CD4-positive, CD25-positive, alpha-beta regulatory T cell (primary cell): ENCODE measurements around the gene CDKN2B. TPM values are rescaled to one million over a fixed set of nuclear protein-coding genes. Genes with fewer than 3 reads are reported as not detected.

Experiments
- ATAC-seq, 2 donors: fragments of 150-1000 bp; cut with Tn5 transposase; one replicate each; pipeline ENCODE4 v1.10.0; 2021; ENCODE audit warnings: low read depth in 2 of 2, moderate number of reproducible peaks in 2 of 2, moderate library complexity in 1 of 2
- DNase-seq, 3 donors: peaks; one replicate each; pipeline versions ENCODE4 v3.0.0 to v3.0.0-alpha.2; 2012 to 2022; ENCODE audit warnings: mixed read lengths in 1 of 3
- H3K27ac ChIP-seq: one replicate; pipeline ENCODE4 v1.7.0; 2013; ENCODE audit warnings: mild to moderate bottlenecking, low read length; ENCODE audit not compliant: insufficient read depth, poor library complexity, severe bottlenecking
- H3K27me3 ChIP-seq: one replicate; pipeline ENCODE4 v1.7.0; 2013; ENCODE audit warnings: low read length; ENCODE audit not compliant: control insufficient read depth, insufficient read depth
- H3K36me3 ChIP-seq: one replicate; pipeline ENCODE4 v1.7.0; 2013; ENCODE audit warnings: mild to moderate bottlenecking, low read length, moderate library complexity; ENCODE audit not compliant: control insufficient read depth, insufficient read depth
- H3K4me1 ChIP-seq: 2 replicates; pipeline ENCODE4 v1.7.0; 2013; ENCODE audit warnings: mild to moderate bottlenecking, low read length; ENCODE audit not compliant: insufficient read depth, control insufficient read depth, poor library complexity, severe bottlenecking
- H3K4me3 ChIP-seq: one replicate; pipeline ENCODE4 v1.7.0; 2013; ENCODE audit warnings: low read depth, mild to moderate bottlenecking, low read length, moderate library complexity
- H3K9me3 ChIP-seq, 2 experiments: 1 replicate in 1 of 2; 2 replicates in 1 of 2; pipeline ENCODE4 v1.7.0; 2013; ENCODE audit warnings: low read length in 2 of 2, mild to moderate bottlenecking in 1 of 2, moderate library complexity in 1 of 2; ENCODE audit not compliant: control insufficient read depth in 2 of 2
- H3K27ac Mint-ChIP-seq, 3 donors: one replicate each; pipeline ENCODE4 v1.8.0; 2020 to 2022; ENCODE audit warnings: mild to moderate bottlenecking in 3 of 3, mixed read lengths in 3 of 3, moderate library complexity in 2 of 3
- H3K27me3 Mint-ChIP-seq: one replicate; pipeline ENCODE4 v1.8.0; 2022; ENCODE audit warnings: mild to moderate bottlenecking, mixed read lengths
- H3K36me3 Mint-ChIP-seq: one replicate; pipeline ENCODE4 v1.8.0; 2020; ENCODE audit warnings: mixed read lengths
- H3K4me1 Mint-ChIP-seq, 4 donors: one replicate each; pipeline ENCODE4 v1.8.0; 2020 to 2022; ENCODE audit warnings: mixed read lengths in 4 of 4, mild to moderate bottlenecking in 1 of 4
- H3K4me3 Mint-ChIP-seq, 4 donors: one replicate each; pipeline ENCODE4 v1.8.0; 2020 to 2022; ENCODE audit warnings: mild to moderate bottlenecking in 4 of 4, mixed read lengths in 4 of 4, moderate library complexity in 3 of 4
- H3K9me3 Mint-ChIP-seq, 7 donors: one replicate each; pipeline ENCODE4 v1.8.0; 2020 to 2022; ENCODE audit warnings: mixed read lengths in 7 of 7, mild to moderate bottlenecking in 3 of 7, moderate library complexity in 2 of 7
- polyA plus RNA-seq, 4 donors: library from polyadenylated mRNA; unstranded; fragments of 300-500 nt; fragmentation: Illumina TruSeq; gene quantifications; one replicate each; pipeline ENCODE4 v1.2.3, GENCODE V29; 2021
- total RNA-seq: library from RNA; stranded (reverse); gene quantifications from one replicate; pipeline ENCODE4 v1.2.3, GENCODE V29; 2022

Gene CDKN2B
- total and polyA plus RNA-seq, 5 donors from 2014 or later: 0.15 to 1.4 (median 0.37) TPM

GRCh38 chr9:22052376-22052945 is 43.4 kb upstream of the CDKN2B start:
- no peak overlapping the region for H3K4me3 ChIP-seq
- H3K27ac Mint-ChIP-seq: peak overlapping the region in 1 of 3 donors; percentile 21
- H3K36me3 Mint-ChIP-seq: no peaks in the 10 kb centered on the region
- H3K27ac ChIP-seq: no peak overlapping the region
- peak; percentile 43 to 74 for ATAC-seq
- peak overlapping the region in 1 of 4 donors; percentile 40 for H3K4me3 Mint-ChIP-seq
- no peaks in the 10 kb centered on the region for H3K9me3 Mint-ChIP-seq
- H3K9me3 ChIP-seq: no peaks in the 10 kb centered on the region
- H3K27me3 Mint-ChIP-seq: no peaks in the 10 kb centered on the region
- peak in 1 of 3 donors; percentile 74 for DNase-seq
- H3K4me1 Mint-ChIP-seq: peaks cover 19 to 30% (median 25%) of the 10 kb centered on the region in 4 donors
- H3K36me3 ChIP-seq: no peaks in the 10 kb centered on the region
- H3K4me1 ChIP-seq: peaks cover 10% of the 10 kb centered on the region
- no peaks in the 10 kb centered on the region for H3K27me3 ChIP-seq

- ATAC-seq: peak; percentile 48 to 66
- no peaks in the 10 kb centered on the region for H3K9me3 Mint-ChIP-seq
Observed at GRCh38 chr9:22050924-22051323, 41.8 kb upstream of the CDKN2B start.

GRCh38 chr9:22049411-22049810 is 40.3 kb upstream of the CDKN2B start:
- Mint-ChIP-seq H3K27ac (no peak overlapping the region), H3K4me1 (peaks cover 14 to 49% (median 34%) of the 10 kb centered on the region in 4 donors)

More at GRCh38 chr9:22050924-22051323, 41.8 kb upstream of the CDKN2B start:
- peaks cover 10% of the 10 kb centered on the region for H3K4me1 ChIP-seq
- DNase-seq: peak in 2 of 3 donors; percentile 11 to 84
- no peaks in the 10 kb centered on the region for H3K36me3 ChIP-seq
- H3K27ac ChIP-seq: no peak overlapping the region
- no peaks in the 10 kb centered on the region for H3K27me3 ChIP-seq
- no peaks in the 10 kb centered on the region for H3K9me3 ChIP-seq
- Mint-ChIP-seq H3K36me3 (no peaks in the 10 kb centered on the region), H3K27ac (peak overlapping the region; percentile 64 to 83 (median 68)), H3K4me1 (peaks cover 14 to 42% (median 30%) of the 10 kb centered on the region in 4 donors), H3K4me3 (peak overlapping the region in 2 of 4 donors; percentile 7 to 29), H3K27me3 (no peaks in the 10 kb centered on the region)
- peak overlapping the region; percentile 27 for H3K4me3 ChIP-seq

GRCh38 chr9:22047596-22047995 is 38.5 kb upstream of the CDKN2B start:
- no peaks in the 10 kb centered on the region for H3K27me3 ChIP-seq
- Mint-ChIP-seq H3K9me3 (no peaks in the 10 kb centered on the region), H3K27ac (peak overlapping the region in 1 of 3 donors; percentile 20), H3K4me3 (no peak overlapping the region), H3K4me1 (peaks cover 10 to 40% (median 25%) of the 10 kb centered on the region in 4 donors), H3K36me3 (no peaks in the 10 kb centered on the region), H3K27me3 (no peaks in the 10 kb centered on the region)
- no peak for DNase-seq
- no peak overlapping the region for H3K27ac ChIP-seq
- no peak overlapping the region for H3K4me3 ChIP-seq
- no peaks in the 10 kb centered on the region for H3K36me3 ChIP-seq
- peaks cover 10% of the 10 kb centered on the region for H3K4me1 ChIP-seq
- ATAC-seq: no peak
- H3K9me3 ChIP-seq: no peaks in the 10 kb centered on the region

More at GRCh38 chr9:22049411-22049810, 40.3 kb upstream of the CDKN2B start:
- H3K36me3 ChIP-seq: no peaks in the 10 kb centered on the region
- DNase-seq: no peak
- no peak overlapping the region for H3K4me3 ChIP-seq
- no peak overlapping the region for H3K4me3 Mint-ChIP-seq
- no peak for ATAC-seq
- H3K27ac ChIP-seq: no peak overlapping the region
- H3K36me3 Mint-ChIP-seq: no peaks in the 10 kb centered on the region
- no peaks in the 10 kb centered on the region for H3K9me3 Mint-ChIP-seq
- no peaks in the 10 kb centered on the region for H3K9me3 ChIP-seq
- peaks cover 10% of the 10 kb centered on the region for H3K4me1 ChIP-seq
- H3K27me3 ChIP-seq: no peaks in the 10 kb centered on the region
- H3K27me3 Mint-ChIP-seq: no peaks in the 10 kb centered on the region

- Histone ChIP-seq H3K27ac (no peak overlapping the region), H3K4me1 (peaks cover 5% of the 10 kb centered on the region), H3K36me3 (no peaks in the 10 kb centered on the region), H3K4me3 (no peak overlapping the region), H3K27me3 (no peaks in the 10 kb centered on the region), H3K9me3 (no peaks in the 10 kb centered on the region)
- H3K27ac Mint-ChIP-seq: no peak overlapping the region
- ATAC-seq: no peak
- DNase-seq: peak in 1 of 3 donors; percentile 35
- H3K9me3 Mint-ChIP-seq: no peaks in the 10 kb centered on the region
- H3K4me1 Mint-ChIP-seq: peaks cover 0 to 34% (median 16%) of the 10 kb centered on the region in 4 donors
- H3K36me3 Mint-ChIP-seq: no peaks in the 10 kb centered on the region
- H3K27me3 Mint-ChIP-seq: peaks cover 4% of the 10 kb centered on the region
- no peak overlapping the region for H3K4me3 Mint-ChIP-seq
Observed at GRCh38 chr9:22046243-22046885, 37.3 kb upstream of the CDKN2B start.

GRCh38 chr9:22045423-22045822 is 36.3 kb upstream of the CDKN2B start:
- H3K27me3 ChIP-seq: no peaks in the 10 kb centered on the region
- H3K9me3 ChIP-seq: no peaks in the 10 kb centered on the region
- no peaks in the 10 kb centered on the region for H3K4me1 ChIP-seq
- H3K4me3 ChIP-seq: no peak overlapping the region
- Mint-ChIP-seq H3K36me3 (no peaks in the 10 kb centered on the region), H3K27ac (no peak overlapping the region), H3K27me3 (peaks cover 9% of the 10 kb centered on the region), H3K9me3 (no peaks in the 10 kb centered on the region), H3K4me1 (peaks cover 0 to 33% (median 14%) of the 10 kb centered on the region in 4 donors), H3K4me3 (no peak overlapping the region)
- H3K27ac ChIP-seq: no peak overlapping the region
- ATAC-seq (peak; percentile 32 to 48), DNase-seq (peak in 1 of 3 donors; percentile 73)
- H3K36me3 ChIP-seq: no peaks in the 10 kb centered on the region

GRCh38 chr9:22044583-22044982 is 35.5 kb upstream of the CDKN2B start:
- Histone ChIP-seq H3K4me3 (no peak overlapping the region), H3K27me3 (no peaks in the 10 kb centered on the region), H3K27ac (no peak overlapping the region), H3K9me3 (no peaks in the 10 kb centered on the region), H3K36me3 (no peaks in the 10 kb centered on the region), H3K4me1 (no peaks in the 10 kb centered on the region)
- ATAC-seq (no peak), DNase-seq (no peak)
- H3K4me1 Mint-ChIP-seq: peaks cover 0 to 33% (median 14%) of the 10 kb centered on the region in 4 donors
- no peaks in the 10 kb centered on the region for H3K9me3 Mint-ChIP-seq
- H3K27me3 Mint-ChIP-seq: peaks cover 9% of the 10 kb centered on the region
- no peaks in the 10 kb centered on the region for H3K36me3 Mint-ChIP-seq
- H3K4me3 Mint-ChIP-seq: no peak overlapping the region
- H3K27ac Mint-ChIP-seq: no peak overlapping the region
